ENCODE measurements around the gene DNAJB13.
"Not testable (repeated sequence)": the region's sequence is repeated elsewhere in the genome, so short reads cannot be mapped to it uniquely, and the experiment has no call there.

Gene DNAJB13

GRCh38 chr11:73950869-73951710 lies at the start of gene DNAJB13:
Gene DNAJB13 (plus strand): TSS chr11:73951026. CDS start chr11:73951070, 44 bp downstream.
- peak; percentile 20 for DNase-seq

GRCh38 chr11:73902303-73902702 lies 48.5 kb upstream of the DNAJB13 start:
- DNase-seq, result no peak

GRCh38 chr11:73907191-73907590 lies 43.6 kb upstream of the DNAJB13 start:
- no peak for DNase-seq

DNA sequence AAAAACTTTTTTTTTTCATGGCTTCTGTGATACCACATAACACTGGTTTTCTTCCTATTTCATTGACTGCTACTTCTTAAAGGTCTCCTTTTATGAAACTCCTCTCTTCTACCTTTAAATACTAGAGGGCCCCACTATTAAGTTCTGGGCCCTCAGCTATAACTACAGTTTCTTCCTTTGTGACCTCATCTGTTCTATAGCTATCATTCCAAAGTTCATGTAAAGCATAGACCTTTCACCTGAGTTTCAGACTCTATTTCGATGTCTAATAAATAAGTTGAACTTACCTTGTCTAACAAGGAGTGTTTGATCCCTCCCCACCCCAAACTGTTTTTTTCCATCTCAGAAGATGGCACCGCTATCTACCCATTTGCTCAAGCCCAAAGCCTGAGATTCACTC lies 38.8 kb upstream of the DNAJB13 start:
- no peak for DNase-seq

DNA sequence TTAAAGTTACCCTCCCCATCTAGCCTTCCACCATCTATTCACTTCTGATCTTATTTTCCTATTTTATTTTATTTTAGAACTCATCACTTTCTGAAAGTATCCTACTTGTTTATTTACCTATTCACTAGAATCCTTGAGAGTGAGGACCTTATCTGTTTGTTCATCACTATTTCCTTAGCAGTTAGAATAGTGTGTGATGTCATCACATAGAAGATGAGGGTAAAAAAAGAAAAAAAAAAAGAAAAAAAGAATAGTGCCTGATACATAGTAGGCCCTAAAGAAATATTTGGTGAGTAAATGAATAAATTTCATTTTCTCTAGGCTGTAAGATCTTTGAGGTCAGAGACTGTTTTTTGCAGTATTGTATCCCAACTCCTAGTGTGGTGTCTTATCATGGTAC lies 37.4 kb upstream of the DNAJB13 start:
- no peak for DNase-seq

- no peak for DNase-seq
Observed at GRCh38 chr11:73914284-73914683, 36.5 kb upstream of the DNAJB13 start.

GRCh38 chr11:73916435-73916834 lies 34.4 kb upstream of the DNAJB13 start:
- no peak for DNase-seq

DNA sequence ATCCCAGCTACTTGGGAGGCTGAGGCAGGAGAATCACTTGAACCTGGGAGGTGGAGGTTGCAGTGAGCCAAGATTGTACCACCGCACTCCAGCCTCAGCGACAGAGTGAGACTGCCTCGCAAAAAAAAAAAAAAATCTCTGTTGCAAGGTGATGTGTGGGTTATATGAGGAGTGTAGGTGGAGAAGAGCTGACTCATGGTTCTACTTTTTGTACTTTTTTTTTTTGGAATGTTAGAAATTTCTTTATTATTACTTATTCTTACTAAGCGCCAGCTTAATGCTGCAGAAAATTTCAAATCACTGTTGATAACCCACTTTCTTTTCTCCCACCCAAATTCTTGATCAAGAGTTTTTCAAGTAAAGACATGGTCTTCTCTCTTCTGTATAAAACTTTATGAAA lies 29.6 kb upstream of the DNAJB13 start:
- no peak for DNase-seq

DNA sequence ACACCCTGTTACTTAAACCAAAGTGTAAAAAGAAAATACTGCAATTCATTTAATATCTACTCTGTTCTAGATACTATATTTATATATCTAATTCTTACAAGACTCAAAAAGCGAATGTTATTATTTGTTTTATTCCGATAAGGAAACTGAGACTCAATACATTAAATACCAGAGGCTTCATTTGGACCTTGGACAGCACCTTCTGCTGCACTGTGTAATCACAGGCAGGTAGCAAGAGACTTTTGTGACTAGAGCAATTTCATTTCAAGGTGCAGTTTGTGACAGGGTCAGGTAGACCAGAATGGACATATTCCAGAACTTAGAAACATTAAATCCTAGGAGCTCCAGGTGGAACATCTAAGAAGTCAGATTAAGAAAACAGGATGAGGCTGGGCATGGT lies 21.4 kb upstream of the DNAJB13 start:
- no peak for DNase-seq

GRCh38 chr11:73931039-73931645 lies 19.7 kb upstream of the DNAJB13 start:
- DNase-seq, result no peak

DNA sequence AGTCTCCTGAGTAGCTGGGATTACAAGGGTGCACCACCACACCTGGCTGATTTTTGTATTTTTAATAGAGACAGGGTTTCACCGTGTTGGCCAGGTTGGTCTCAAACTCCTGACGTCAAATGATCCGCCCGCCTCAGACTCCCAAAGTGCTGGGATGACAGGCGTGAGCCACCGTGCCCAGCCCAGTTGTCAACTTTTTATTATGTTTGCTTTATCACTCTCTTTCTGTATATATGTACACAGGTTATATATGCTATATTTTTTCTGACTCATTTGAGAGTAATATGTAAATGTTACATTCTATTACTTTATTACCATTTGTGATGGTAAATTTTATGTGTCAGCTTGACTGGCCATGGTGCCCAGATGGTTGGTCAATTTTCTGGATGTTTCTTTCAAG lies 18.9 kb upstream of the DNAJB13 start:
- DNase-seq, result no peak

- no peak for DNase-seq
Observed at GRCh38 chr11:73932781-73933180, 18.0 kb upstream of the DNAJB13 start.

DNA sequence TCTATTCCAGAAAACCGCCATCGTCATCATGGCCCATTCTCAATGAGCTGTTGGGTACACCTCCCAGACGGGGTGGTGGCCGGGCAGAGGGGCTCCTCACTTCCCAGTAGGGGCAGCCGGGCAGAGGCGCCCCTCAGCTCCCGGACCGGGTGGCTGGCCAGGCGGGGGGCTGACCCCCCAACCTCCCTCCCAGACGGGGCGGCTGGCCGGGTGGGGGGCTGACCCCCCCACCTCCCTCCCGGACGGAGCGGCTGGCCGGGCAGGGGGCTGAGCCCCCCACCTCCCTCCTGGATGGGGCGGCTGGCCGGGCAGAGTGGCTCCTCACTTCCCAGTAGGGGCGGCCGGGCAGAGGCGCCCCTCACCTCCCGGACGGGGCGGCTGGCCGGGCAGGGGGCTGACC lies 14.8 kb upstream of the DNAJB13 start:
- DNase-seq, result not testable (repeated sequence)

- no peak for DNase-seq
Observed at GRCh38 chr11:73939096-73939495, 11.7 kb upstream of the DNAJB13 start.

DNA sequence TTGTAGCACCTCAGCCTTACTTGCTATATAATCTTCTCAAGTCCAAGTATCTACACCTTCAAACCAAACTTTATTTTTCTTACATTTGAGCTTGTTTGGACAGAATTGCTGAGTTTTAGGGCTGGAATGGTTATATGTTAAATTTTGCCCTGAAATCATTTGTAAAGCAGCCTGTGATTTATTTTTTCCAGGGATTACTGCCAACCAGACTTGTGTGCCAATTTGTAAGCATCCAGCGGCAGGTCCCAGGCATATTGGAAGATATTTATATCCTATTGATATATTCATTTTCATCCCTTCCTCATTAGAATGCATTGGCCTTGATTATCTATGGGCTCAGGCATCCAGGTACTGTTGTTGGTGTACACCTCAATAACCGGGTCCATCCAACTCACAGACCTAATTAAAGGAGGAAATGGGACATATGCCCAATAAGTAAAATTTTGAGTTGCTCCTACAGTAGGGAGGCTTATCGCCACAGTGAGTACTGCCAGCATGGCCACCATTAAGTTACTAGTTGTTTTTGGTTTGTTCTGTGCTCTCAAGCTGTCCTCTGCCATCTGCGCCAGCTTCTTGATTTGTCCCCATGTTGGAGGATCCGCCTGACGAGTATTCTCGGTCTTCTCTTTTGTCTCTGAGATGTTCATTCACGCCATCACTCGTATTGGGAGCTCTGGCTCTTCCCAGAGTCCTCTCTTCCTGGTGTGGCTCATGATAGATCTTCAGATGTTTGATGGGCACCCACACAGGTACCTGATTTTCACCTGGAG lies 9.8 kb upstream of the DNAJB13 start:
- no peak for DNase-seq

GRCh38 chr11:73942010-73942409 lies 8.8 kb upstream of the DNAJB13 start:
- DNase-seq, result no peak

DNA sequence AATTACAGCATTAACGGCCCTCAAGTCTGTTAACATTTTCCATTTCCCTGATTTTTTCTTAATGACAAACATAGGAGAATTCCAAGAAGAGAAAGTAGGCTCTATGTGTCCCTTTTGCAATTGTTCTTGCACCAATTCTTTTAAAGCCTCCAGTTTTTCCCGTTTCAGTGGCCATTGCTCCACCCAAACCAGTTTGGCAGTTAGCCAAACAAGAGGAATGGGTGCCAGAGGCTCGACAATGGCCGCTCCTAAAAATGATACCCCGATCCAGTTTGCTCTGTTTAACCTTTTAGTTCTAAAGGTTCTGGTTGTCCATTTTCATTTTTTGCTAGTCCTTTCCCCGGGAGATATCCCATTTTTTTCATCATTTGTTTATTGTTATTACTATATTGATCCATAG lies 6.7 kb upstream of the DNAJB13 start:
- no peak for DNase-seq

- no peak for DNase-seq
Observed at GRCh38 chr11:73944901-73945300, 5.9 kb upstream of the DNAJB13 start.

DNA sequence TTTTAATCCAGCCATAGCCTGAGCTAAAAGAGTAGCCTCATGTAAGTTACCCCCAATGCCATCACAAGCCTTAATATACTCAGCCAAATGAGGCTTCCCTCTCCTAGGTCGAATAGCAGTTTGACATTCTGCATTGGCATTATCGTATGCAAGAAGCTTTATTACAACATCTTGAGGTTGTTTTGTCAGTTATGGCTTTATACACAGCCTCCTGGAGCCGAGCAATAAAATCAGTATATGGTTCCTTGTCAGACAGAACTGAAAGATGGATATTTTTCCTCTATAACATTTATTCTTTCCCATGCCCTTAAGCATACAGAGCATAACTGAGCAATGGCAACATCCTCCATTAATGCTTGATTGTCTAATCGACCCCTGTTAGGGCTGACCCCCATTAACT lies 5.4 kb upstream of the DNAJB13 start:
- DNase-seq, result no peak

DNA sequence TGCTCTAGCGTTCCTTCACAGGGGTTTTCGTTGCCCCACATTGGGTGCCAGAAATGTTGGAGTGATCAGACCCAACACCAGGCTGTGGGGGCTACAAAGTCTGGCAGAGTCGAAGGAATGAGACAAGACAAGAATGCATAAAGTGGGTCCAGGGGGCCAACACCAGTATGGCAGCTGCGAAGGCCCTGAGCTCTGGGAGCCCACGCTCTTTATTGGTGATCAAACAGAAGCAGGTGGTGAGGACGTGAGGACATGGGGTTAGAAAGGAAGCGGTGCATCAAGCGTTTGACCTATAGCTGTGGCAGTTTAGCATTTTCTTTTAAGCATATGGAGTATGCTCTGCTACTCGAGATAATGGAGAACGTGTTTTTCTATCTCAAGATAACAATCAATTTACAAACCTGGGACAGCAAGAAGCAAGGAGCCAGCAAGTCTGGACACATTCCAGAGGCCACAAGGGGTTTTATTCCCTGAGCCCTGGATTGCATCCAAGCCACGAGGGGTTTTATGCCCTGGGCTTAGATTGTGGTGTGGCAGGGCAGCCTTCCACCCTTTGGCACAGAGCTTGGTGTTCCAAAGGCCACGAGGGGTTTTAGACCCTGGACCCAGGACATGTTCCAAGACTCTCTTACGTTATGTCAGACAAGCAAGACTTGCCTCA lies 3.9 kb upstream of the DNAJB13 start:
- no peak for DNase-seq

GRCh38 chr11:73949246-73949645 lies 1.6 kb upstream of the DNAJB13 start:
- no peak for DNase-seq

DNA sequence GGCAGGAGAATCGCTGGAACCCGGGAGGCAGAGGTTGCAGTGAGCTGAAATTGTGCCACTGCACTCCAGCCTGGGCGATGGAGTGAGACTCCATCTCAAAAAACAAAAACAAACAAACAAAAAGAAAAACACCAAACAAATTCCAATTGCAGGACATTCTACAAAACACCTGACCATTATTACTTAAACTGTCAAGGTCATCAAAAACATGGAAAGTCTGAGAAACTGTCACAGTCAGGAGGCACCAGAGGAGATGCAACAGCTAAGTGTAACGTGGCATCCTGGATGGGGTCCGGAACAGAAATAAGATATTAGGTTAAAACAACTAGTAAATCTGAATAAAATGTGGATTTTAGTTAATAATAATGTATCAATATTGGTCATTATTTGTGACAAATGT lies 914 bp upstream of the DNAJB13 start:
- no peak for DNase-seq

- no peak for DNase-seq
Observed at GRCh38 chr11:73951797-73952196, 971 bp downstream of the DNAJB13 start.
